GM20000 (cell line): ENCODE results near the gene GABRB2.

ENCODE experiments used
- DNase-seq: peaks from one replicate; pipeline ENCODE4 v3.0.0; 2012; ENCODE audit warnings: low spot score
- CTCF ChIP-seq: IDR thresholded peaks from 2 replicates; pipeline ENCODE4 v1.5.1; 2012; ENCODE audit warnings: mild to moderate bottlenecking, control low read depth; ENCODE audit errors: extremely low read depth, missing control alignments

GABRB2 gene

GRCh38 chr5:161409471-161409870, 137.1 kb downstream of the GABRB2 start:
- DNase-seq: no peak
- TF ChIP-seq CTCF: no peak

- DNase-seq: no peak
- TF ChIP-seq CTCF: no peak
These were observed 139.6 kb downstream of the GABRB2 start for GRCh38 chr5:161406880-161407279.

- DNase-seq: no peak
- TF ChIP-seq CTCF: no peak
These were observed 142.5 kb downstream of the GABRB2 start for GRCh38 chr5:161403996-161404395.

GRCh38 chr5:161403121-161403520, 143.4 kb downstream of the GABRB2 start:
- no peak for DNase-seq
- TF ChIP-seq CTCF: no peak

- DNase-seq: no peak
- TF ChIP-seq CTCF: no peak
These were observed 145.9 kb downstream of the GABRB2 start for GRCh38 chr5:161400583-161400982.

GRCh38 chr5:161399996-161400562, 146.4 kb downstream of the GABRB2 start:
- no peak for TF ChIP-seq CTCF
- DNase-seq: no peak

GRCh38 chr5:161397448-161397847, 149.1 kb downstream of the GABRB2 start:
- no peak for DNase-seq
- TF ChIP-seq CTCF: no peak
